ENCODE results near the gene CCSER1.

CCSER1 gene

GRCh38 chr4:90540536-90540935 lies 413.3 kb downstream of the CCSER1 start:
- no peak for DNase-seq (ENCODE audit: insufficient read length, low spot score)
- FAIRE-seq, result no peak

GRCh38 chr4:90542216-90542615 lies 415.0 kb downstream of the CCSER1 start:
- FAIRE-seq (no peak), DNase-seq (ENCODE audit: insufficient read length, low spot score) (no peak)

- no peak for DNase-seq (ENCODE audit: insufficient read length, low spot score)
- FAIRE-seq, result no peak
Observed at GRCh38 chr4:90543419-90544170, 416.4 kb downstream of the CCSER1 start.

DNA sequence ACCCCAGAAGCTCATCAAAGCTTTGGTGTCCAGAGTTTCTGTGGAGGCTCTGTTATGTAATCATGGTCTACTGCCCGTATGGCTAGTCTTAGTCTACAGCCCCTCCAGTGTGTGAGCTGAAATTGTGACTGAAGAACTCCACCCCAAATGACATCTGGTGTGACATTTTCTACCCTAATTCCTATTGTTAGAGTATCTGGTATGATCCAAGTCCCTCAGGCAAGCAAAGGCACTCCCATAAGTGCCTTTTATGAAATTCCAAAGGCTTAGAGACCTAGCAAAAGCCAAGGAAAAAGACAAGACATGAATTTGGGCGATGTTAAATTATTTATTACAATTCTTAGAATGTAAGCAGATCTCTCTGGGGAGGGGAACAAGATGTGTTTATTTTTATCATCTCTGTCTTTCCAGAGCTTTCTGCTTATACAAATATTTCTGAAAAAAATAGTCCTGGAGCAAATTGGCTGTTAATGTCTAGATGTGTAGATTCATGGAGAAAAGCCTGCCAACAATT lies 417.4 kb downstream of the CCSER1 start:
- no peak for DNase-seq (ENCODE audit: insufficient read length, low spot score)
- FAIRE-seq, result no peak

DNA sequence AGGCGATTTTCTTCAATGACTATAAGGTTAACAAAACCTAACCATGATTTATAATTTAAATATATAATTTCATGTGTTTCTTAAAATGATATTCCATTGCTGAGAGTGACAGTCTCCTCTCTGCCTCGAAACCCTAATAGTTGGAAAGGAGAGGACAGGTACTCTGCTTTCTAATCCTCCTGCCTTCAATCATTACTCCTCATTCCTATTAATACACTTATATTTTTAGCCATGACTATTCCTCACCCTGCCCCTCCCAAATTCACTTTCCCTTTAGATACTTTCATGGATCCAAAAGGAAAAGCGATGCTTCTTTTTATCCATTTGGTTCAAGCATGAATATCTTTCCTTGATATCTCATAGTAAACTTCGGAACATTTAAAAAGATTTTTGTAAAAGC lies 418.2 kb downstream of the CCSER1 start:
- no peak for FAIRE-seq
- no peak for DNase-seq (ENCODE audit: insufficient read length, low spot score)

- FAIRE-seq (no peak), DNase-seq (ENCODE audit: insufficient read length, low spot score) (no peak)
Observed at GRCh38 chr4:90546114-90546513, 418.9 kb downstream of the CCSER1 start.

DNA sequence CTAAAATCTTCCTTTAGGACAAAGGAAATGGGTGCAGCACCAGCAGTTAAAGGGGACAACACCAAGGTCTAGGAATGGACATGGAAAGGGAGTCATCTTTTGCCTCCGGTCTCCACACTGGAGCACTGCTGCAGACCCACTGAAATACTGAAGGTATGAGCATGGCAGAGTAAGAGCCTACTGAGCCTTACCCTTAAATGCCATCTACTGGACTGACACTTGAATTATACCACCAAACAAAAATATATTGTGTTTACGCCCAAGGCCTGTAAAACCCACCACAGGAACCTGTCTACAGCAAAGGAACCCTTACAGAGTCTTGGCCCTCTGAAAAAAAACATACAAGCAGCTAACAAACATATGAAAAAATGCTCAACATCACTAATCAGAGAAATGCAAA lies 443.4 kb downstream of the CCSER1 start:
- DNase-seq (ENCODE audit: insufficient read length, low spot score), result no peak
- no peak for FAIRE-seq

DNA sequence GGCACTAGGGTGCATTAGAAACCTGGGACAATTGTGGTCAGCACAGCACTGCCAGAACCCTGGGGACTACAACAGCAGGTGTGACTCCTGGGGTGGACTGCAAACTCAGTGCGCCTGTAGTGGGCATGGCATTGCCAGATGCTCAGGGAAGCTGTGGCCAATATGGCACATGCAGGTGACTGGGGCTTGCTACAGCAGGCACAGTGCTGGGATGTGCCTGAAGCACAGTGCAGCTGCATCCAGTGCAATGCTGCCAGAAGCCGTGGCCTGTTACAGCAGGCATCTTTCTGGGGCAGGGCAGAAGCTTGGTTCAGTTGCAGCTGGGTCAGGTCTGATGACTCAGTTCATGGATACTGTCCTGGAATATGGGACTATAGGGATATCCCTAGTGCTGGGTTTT lies 445.8 kb downstream of the CCSER1 start:
- DNase-seq (ENCODE audit: insufficient read length, low spot score) (no peak), FAIRE-seq (no peak)

GRCh38 chr4:90575371-90575770 lies 448.2 kb downstream of the CCSER1 start:
- no peak for FAIRE-seq
- no peak for DNase-seq (ENCODE audit: insufficient read length, low spot score)

DNA sequence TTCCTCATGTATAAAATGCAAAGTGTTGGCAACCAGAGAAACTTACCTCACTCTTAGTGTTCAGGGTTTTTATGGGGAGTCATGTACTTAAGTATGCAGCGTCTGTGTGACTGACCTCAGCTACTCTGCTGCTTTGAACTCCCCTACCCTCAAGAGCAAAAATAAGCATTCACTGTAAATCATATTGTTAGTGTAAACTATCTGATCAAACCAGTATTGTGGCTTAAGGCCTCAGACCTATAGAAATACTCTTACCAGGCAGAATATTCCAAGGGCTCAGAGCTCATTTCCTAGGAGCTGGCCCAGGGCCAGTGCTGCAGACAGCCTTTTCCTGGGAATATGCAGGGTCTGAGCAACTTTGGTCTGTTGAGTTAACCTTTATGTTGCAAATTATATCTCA lies 453.1 kb downstream of the CCSER1 start:
- FAIRE-seq, result no peak
- no peak for DNase-seq (ENCODE audit: insufficient read length, low spot score)

- FAIRE-seq, result no peak
- DNase-seq (ENCODE audit: insufficient read length, low spot score), result no peak
Observed at GRCh38 chr4:90582087-90582486, 454.9 kb downstream of the CCSER1 start.

GRCh38 chr4:90584051-90584450 lies 456.9 kb downstream of the CCSER1 start:
- DNase-seq (ENCODE audit: insufficient read length, low spot score), result no peak
- FAIRE-seq, result no peak

DNA sequence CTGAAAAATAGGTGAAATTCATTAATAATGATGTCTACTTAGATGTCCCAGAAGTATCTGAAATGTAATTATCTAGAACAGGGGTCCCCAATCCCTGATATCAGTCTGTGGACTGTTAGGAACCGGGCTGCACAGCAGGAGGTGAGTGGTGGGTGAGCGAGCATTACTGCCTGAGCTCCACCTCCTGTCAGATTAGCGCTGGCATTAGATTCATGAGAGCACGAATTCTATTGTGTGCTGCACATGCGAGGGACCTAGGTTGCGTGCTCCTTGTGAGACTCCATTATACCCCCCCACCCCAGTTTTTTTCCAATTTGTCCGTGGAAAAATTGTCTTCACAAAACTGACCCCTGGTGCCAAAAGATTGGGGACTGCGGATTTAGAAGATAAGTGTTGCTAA lies 458.8 kb downstream of the CCSER1 start:
- FAIRE-seq (no peak), DNase-seq (ENCODE audit: insufficient read length, low spot score) (no peak)

DNA sequence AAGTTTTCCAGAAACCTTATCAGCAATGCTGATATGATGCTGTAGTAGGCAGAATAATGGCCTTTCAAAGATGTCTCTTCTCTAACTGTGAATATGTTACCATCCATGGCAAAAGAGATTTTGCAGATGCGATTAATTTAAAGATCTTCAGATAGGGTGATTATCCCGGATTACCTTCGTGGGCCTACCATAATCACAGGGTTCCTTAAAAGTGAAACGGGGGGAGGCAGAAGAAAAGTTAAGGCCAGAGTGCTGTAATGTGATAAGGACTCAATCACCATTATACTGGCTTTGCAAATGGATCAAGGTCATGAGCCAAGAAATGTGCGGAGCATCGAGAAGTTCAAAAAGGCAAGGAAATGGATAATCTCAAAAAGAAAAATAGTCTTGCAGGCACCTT lies 459.6 kb downstream of the CCSER1 start:
- FAIRE-seq (no peak), DNase-seq (ENCODE audit: insufficient read length, low spot score) (no peak)

DNA sequence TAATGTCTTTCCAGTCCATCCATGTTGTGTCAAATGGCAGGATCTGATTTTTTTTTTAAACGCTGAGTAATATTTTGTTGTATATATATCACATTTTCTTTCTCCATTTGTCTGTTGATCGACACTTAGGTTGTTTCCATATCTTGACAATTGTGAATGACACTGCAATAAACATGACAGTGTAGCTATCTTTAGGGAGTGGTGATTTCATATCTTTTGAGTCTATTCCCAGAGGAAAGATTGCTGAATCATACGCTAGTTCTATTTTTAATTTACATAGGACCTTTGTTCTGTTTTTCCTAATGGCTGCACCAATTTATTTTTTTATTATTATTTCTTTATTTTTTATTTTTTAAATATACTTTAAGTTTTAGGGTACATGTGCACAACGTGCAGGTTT lies 470.7 kb downstream of the CCSER1 start:
- no peak for DNase-seq (ENCODE audit: insufficient read length, low spot score)
- FAIRE-seq, result no peak

DNA sequence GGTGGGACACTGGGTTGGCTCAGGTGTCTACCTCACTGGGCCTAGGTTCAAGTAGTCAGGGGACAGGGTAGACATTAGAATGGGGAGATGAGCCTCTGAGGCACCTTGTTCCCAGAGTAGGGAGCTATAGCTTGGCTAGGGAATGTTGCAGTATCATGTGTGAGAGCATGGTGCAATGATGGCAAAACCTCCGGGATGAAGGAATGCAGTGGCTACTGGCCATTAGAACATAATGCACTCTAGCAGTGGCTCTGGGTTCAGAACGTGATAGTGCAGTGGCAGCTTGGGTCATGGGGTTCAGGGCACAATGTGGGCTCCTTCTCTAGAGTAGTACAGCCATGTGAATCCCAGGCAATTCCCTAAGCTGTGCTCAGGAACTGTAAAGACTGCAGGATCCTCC lies 471.5 kb downstream of the CCSER1 start:
- no peak for FAIRE-seq
- DNase-seq (ENCODE audit: insufficient read length, low spot score), result no peak

GRCh38 chr4:90602726-90603125 lies 475.5 kb downstream of the CCSER1 start:
- DNase-seq (ENCODE audit: insufficient read length, low spot score) (no peak), FAIRE-seq (no peak)

GRCh38 chr4:90603540-90603939 lies 476.3 kb downstream of the CCSER1 start:
- no peak for FAIRE-seq
- DNase-seq (ENCODE audit: insufficient read length, low spot score), result no peak

DNA sequence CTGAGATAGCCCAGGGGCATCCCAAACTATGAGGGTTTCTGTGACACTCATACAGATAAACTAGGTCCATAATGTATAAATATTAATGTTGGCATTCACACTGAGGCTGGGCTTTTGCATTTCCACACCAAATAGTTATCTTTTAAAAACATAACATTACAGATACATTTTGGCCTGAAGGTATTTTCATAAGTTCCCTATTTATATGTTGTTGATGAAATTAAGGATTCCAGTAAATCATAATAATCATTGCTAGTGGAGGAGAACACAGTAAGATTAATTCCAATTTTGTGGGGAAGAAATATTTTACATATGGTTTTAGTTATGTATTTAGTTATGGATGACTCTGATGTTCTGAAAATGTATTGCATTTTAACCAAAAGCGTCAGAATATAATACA lies 479.6 kb downstream of the CCSER1 start:
- FAIRE-seq (no peak), DNase-seq (ENCODE audit: insufficient read length, low spot score) (no peak)

DNA sequence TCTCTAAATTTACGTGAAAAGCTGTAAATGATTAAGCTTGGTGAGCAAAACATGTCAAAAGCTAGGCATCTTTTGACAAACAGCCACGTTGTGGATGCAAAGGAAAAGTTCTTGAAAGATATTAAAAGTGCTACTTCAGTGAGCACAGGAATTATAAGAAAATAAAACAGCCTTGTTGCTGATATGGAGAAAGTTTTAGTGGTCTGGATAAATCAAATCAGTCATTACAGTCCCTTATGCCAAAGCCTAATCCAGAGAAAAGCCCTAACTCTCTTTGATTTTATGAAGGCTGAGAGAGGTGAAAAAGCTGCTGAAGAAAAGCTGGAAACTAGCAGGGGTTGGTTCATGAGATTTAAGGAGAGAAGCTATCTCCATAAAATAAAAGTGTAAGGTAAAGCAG lies 487.2 kb downstream of the CCSER1 start:
- no peak for DNase-seq (ENCODE audit: insufficient read length, low spot score)
- FAIRE-seq, result no peak

- DNase-seq (ENCODE audit: insufficient read length, low spot score), result no peak
- no peak for FAIRE-seq
Observed at GRCh38 chr4:90621080-90621479, 493.9 kb downstream of the CCSER1 start.

DNA sequence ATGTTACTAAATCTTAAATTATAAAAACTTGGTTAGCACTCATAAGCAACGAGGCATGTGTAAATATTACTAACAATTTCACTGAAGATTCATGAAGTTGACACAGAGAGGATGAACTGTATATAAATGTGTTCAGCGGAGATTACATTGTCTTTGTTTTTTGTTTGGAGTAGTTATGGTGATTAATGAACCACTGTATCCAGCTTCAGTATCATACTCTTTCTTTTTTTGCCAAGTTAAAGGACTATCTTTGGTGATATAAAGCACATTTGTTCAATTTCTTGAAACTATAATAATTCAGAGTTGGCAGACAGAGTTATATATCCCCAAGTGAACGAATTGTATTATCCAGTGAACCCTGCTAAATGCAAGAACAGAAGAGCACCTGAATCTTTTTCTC lies 497.6 kb downstream of the CCSER1 start:
- FAIRE-seq, result no peak
- no peak for DNase-seq (ENCODE audit: insufficient read length, low spot score)
